Neural progenitor cell (in vitro differentiated cells): ENCODE measurements around the gene CACNG5.

ENCODE experiments used
- CTCF ChIP-seq: fragments of 200-600 bp; sonication (generic); IDR thresholded peaks from 2 replicates; pipeline ENCODE4 v1.5.1; 2017; ENCODE audit warnings: antibody characterized with exemption, mild to moderate bottlenecking
- EZH2phosphoT487 ChIP-seq: fragments of 200-600 bp; sonication (generic); IDR thresholded peaks from 2 replicates; pipeline ENCODE4 v1.6.1; 2017; ENCODE audit warnings: antibody characterized with exemption

GRCh38 chr17:66835476-66835875, 559 bp downstream of the CACNG5 start:
- TF ChIP-seq EZH2phosphoT487: no peak
- no peak for TF ChIP-seq CTCF
